ENCODE measurements around the gene GLG1.

DNA sequence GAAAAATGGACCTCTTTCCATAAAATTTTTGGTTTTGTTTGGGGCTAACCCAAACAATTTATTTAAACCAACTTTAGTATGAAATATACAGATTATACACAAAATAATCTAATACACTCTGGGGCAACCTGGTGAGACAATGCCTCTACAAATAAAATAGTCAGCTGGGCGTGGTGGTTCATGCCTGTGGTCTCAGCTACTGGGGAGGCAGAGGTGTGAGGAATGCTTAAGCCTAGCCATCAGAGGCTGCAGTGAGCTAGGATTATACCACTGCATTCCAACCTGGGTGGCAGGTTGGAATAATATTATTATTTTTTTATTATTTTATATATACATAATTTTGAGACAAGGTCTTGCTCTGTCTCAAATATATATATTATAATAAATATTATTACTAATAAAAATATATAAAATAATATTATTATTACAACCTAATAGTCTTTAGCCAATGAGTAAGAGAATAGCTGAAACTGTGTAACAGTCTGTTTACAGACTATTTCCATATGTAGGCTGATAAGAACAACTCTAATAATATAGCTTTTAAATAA, 50.5 kb downstream of the GLG1 start:
- TF ChIP-seq CTCF (IDR thresholded peaks at IDR 0.05; ENCODE audit: low read depth, low read length, missing input control) (no peak), RAD21 (IDR thresholded peaks at IDR 0.05) (no peak), GABPA (IDR thresholded peaks at IDR 0.05 in 1 of 2, conservative IDR thresholded peaks at IDR 0.05 in 1 of 2) (no peak)
